ENCODE data around the gene PRKAR2A. TPM values are rescaled to one million over a fixed set of nuclear protein-coding genes. Genes with fewer than 3 reads are reported as not detected.
"Not testable (repeated sequence)": the region's sequence is repeated elsewhere in the genome, so short reads cannot be mapped to it uniquely, and the experiment has no call there.

Gene PRKAR2A
- total RNA-seq, 2 donors from 2014 or later, result 26.8 to 28.5 TPM

DNA sequence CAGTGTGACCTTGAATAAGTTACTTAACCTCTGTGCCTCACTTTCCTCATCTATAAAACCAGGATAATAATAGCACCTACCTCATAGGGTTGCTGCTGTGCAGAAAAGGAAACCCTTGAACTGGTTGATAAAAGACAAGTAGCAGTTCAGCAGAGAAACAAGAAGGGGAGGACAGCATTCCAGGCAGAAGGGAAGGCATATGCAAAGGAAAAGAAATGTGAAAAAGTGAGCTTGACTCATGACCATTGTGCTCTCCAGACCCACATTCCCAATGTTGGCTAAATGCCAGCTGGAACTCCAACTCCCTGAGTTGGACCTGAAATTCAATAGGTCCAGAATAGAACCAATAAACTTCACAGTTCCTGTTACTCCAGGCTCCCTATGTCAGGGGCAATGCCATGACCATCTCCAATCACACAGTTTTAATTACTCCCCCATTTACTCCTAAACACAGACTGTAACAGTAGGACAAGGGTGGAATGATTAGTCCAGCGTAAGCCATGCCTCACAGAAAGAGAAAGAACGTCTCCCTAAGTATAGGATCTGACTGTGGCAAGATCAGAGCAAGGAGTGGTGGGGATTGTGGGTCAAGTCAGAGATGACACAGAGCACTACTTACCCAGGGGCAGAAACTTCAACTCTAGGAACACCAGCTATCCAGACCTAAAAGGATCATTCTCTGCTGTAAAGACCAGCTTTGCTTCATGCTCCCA is 26.9 kb downstream of the PRKAR2A start:
- H3K27me3 ChIP-seq, result no peaks in the 10 kb centered on the region
- no peak for DNase-seq (ENCODE audit: low spot score)
- H3K4me3 ChIP-seq, result no peak overlapping the region
- TF ChIP-seq, protein P1, sequence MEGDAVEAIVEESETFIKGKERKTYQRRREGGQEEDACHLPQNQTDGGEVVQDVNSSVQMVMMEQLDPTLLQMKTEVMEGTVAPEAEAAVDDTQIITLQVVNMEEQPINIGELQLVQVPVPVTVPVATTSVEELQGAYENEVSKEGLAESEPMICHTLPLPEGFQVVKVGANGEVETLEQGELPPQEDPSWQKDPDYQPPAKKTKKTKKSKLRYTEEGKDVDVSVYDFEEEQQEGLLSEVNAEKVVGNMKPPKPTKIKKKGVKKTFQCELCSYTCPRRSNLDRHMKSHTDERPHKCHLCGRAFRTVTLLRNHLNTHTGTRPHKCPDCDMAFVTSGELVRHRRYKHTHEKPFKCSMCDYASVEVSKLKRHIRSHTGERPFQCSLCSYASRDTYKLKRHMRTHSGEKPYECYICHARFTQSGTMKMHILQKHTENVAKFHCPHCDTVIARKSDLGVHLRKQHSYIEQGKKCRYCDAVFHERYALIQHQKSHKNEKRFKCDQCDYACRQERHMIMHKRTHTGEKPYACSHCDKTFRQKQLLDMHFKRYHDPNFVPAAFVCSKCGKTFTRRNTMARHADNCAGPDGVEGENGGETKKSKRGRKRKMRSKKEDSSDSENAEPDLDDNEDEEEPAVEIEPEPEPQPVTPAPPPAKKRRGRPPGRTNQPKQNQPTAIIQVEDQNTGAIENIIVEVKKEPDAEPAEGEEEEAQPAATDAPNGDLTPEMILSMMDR (IDR thresholded peaks at IDR 0.05), result no peak
- H3K4me1 ChIP-seq, result peaks cover 0 to 18% of the 10 kb centered on the region in 2 donors
- H3K9me3 ChIP-seq, result no peaks in the 10 kb centered on the region
- no peaks in the 10 kb centered on the region for H3K36me3 ChIP-seq
- peak overlapping the region in 1 of 2 donors; percentile 16 for H3K27ac ChIP-seq

DNA sequence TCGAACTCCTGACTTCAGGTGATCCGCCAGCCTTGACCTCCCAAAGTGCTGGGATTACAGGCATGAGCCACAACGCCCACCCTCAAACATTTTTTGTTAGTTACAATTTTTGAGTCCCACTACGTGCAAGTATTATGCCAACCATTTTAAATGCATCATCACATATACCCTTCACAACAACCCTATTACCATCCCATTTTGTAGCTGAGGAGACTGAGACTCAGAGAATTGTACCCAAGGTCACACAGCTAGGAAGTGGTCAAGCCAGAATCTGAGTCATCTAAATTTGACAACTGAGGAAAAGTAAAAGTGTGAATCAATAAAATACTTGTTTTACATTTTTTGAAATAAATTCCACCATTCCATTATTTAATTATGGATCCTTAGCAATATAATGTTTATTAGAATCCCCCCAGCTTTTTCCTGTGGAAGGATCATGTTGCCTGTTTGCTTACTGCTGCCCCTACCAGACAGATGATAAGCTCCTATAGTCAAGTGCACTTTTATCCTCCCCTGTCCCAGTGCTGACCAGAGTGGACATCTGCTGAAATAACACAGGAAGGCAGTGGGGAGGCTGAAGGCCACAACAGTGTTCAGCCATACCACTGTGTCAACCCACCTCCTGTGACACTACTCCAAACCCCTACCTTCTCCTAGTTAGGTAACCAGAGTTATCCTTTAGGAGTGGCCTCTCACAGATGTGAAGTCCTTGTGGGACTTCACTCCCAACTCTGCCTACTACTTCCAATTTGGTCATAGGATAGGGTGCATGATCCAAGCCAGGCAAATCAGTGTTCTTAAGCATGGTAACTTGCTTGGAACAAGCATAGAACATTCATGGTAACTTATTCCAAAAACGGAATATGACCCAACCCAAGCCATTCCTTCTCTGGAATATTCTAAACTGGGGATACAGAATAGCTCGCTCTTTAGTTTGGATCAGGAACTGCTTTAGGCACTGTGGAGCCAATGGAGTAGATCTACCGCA is 28.1 kb downstream of the PRKAR2A start:
- H3K4me1 ChIP-seq, result peaks cover 0 to 18% of the 10 kb centered on the region in 2 donors
- TF ChIP-seq, protein P1 (IDR thresholded peaks at IDR 0.05), result no peak
- no peaks in the 10 kb centered on the region for H3K27me3 ChIP-seq
- H3K36me3 ChIP-seq, result no peaks in the 10 kb centered on the region
- H3K27ac ChIP-seq, result no peak overlapping the region
- H3K4me3 ChIP-seq, result no peak overlapping the region
- DNase-seq (ENCODE audit: low spot score), result no peak
- no peaks in the 10 kb centered on the region for H3K9me3 ChIP-seq

DNA sequence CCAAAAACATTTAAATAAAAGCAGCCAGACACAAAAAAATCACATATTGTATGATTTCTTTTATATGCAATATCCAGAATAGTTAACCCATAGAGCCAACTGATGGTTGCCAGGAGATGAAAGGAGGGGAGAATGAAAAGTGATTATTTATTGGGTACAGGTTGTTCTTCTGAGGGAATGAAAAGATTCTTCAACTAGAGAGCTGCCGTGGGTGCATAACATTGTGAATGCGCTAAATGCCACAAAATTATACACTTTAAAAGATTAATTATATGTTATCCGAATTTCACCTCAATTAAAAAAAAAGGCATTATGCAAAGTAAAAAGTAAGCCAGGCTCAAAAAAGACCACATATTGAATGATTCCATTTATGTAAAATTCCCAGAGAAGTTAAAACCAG is 36.1 kb downstream of the PRKAR2A start:
- H3K27ac ChIP-seq, result no peak overlapping the region
- no peaks in the 10 kb centered on the region for H3K36me3 ChIP-seq
- TF ChIP-seq, protein P1 (IDR thresholded peaks at IDR 0.05), result no peak
- no peaks in the 10 kb centered on the region for H3K27me3 ChIP-seq
- H3K4me1 ChIP-seq, result no peaks in the 10 kb centered on the region
- no peak for DNase-seq (ENCODE audit: low spot score)
- no peak overlapping the region for H3K4me3 ChIP-seq
- no peaks in the 10 kb centered on the region for H3K9me3 ChIP-seq

DNA sequence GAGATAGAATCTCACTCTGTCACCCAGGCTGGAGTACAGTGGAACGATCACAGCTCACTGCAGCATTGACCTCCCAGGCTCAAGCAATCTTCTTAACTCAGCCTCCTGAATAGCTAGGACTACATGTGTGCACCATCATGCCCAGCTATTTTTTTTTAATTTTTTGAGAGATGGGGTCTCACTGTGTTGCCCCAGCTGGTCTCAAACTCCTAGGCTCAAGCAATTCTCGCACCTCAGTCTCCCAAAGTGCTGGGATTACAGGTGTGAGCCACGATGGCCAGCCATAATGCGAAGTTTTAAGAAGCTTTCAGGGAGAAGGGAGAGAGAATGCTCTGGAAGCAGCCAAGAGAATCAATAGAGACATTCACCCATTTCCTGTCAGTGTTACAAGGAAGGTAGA is 42.7 kb downstream of the PRKAR2A start:
- Histone ChIP-seq H3K36me3 (no peaks in the 10 kb centered on the region), H3K27ac (no peak overlapping the region), H3K4me1 (no peaks in the 10 kb centered on the region), H3K27me3 (no peaks in the 10 kb centered on the region), H3K9me3 (no peaks in the 10 kb centered on the region), H3K4me3 (no peak overlapping the region)
- TF ChIP-seq, protein P1 (IDR thresholded peaks at IDR 0.05), result no peak
- DNase-seq (ENCODE audit: low spot score), result no peak

DNA sequence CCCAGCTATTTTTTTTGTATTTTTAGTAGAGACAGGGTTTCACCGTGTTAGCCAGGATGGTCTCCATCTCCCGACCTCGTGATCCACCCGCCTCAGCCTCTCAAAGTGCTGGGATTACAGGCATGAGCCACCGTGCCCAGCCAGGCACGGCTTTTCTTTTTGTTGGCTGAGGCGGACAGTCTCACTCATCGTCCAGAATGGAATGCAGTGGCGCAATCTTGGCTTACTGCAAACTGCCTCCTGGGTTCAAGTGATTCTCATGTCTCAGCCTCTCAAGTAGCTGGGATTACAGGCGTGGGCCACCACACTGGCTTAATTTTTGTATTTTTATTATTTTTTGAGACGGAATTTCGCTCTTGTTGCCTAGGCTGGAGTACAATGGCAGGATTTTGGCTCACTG is 46.8 kb downstream of the PRKAR2A start:
- H3K4me3 ChIP-seq; H3K27me3 ChIP-seq; H3K4me1 ChIP-seq; H3K36me3 ChIP-seq; H3K27ac ChIP-seq; DNase-seq (ENCODE audit: low spot score); H3K9me3 ChIP-seq: not testable (repeated sequence)

DNA sequence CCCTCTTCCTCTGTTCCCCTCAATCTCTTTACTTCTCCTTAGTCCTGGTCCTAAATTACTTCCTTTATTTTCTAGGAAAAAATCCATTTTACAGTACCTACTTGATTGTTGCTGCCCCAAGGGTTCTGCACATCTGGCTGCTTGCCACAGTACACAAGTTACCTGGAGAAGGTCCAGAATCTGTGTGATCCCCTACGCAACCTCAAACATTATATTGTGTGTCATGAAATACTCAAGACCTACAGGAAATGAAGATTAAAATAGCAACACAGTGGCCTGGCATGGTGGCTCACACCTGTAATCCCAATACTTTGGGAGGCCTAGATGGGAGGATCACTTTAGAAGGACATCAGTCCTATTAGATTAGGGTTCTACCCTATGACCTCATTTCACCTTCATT is 48.7 kb downstream of the PRKAR2A start:
- H3K27me3 ChIP-seq, result no peaks in the 10 kb centered on the region
- no peak overlapping the region for H3K27ac ChIP-seq
- TF ChIP-seq, protein P1 (IDR thresholded peaks at IDR 0.05), result no peak
- DNase-seq (ENCODE audit: low spot score), result no peak
- H3K4me1 ChIP-seq, result no peaks in the 10 kb centered on the region
- no peaks in the 10 kb centered on the region for H3K9me3 ChIP-seq
- no peaks in the 10 kb centered on the region for H3K36me3 ChIP-seq
- no peak overlapping the region for H3K4me3 ChIP-seq
